Fibroblast of lung (primary cell): Measurements from ENCODE around the gene ACTL7A. TPM values are rescaled to one million over a fixed set of nuclear protein-coding genes. Genes with fewer than 3 reads are reported as not detected.

ENCODE experiments used
- DNase-seq, 2 donors: peaks; one replicate each; pipeline versions ENCODE4 v3.0.0 to v3.0.0-alpha.2; 2010; ENCODE audit warnings: low read depth in 2 of 2
- H2AFZ ChIP-seq: 2 replicates; pipeline ENCODE4 v1.5.1; 2012; ENCODE audit warnings: low read length, control low read depth, inconsistent platforms
- H3K27ac ChIP-seq: 2 replicates; pipeline ENCODE4 v1.5.1; 2011; ENCODE audit warnings: low read length, control low read depth; ENCODE audit not compliant: insufficient read depth
- H3K27me3 ChIP-seq: 2 replicates; pipeline ENCODE4 v1.5.1; 2011; ENCODE audit warnings: mild to moderate bottlenecking, low read length; ENCODE audit not compliant: control insufficient read depth, insufficient read depth
- H3K36me3 ChIP-seq: 2 replicates; pipeline ENCODE4 v1.5.1; 2011; ENCODE audit warnings: low read length; ENCODE audit not compliant: control insufficient read depth, insufficient read depth
- H3K4me1 ChIP-seq: 2 replicates; pipeline ENCODE4 v1.5.1; 2011; ENCODE audit warnings: low read length; ENCODE audit not compliant: control insufficient read depth, insufficient read depth; ENCODE audit errors: extremely low read depth
- H3K4me2 ChIP-seq: 2 replicates; pipeline ENCODE4 v1.5.1; 2011; ENCODE audit warnings: low read length, control low read depth; ENCODE audit not compliant: insufficient read depth; ENCODE audit errors: extremely low read depth
- H3K4me3 ChIP-seq, 4 experiments: fragments of 200-600 bp in 1 of 4; sonication (generic) in 1 of 4; replicated peaks in 1 of 4; 2 replicates each; pipeline ENCODE4 v1.5.1; 2011 to 2016; ENCODE audit warnings: low read length in 4 of 4, low read depth in 3 of 4, mild to moderate bottlenecking in 3 of 4, control low read depth in 2 of 4, inconsistent platforms in 1 of 4, mixed read lengths in 1 of 4; ENCODE audit not compliant: insufficient read depth in 1 of 4; ENCODE audit errors: control extremely low read depth in 1 of 4
- H3K79me2 ChIP-seq: 2 replicates; pipeline ENCODE4 v1.5.1; 2012; ENCODE audit warnings: mild to moderate bottlenecking, low read length, inconsistent platforms; ENCODE audit not compliant: control insufficient read depth, insufficient read depth
- H3K9ac ChIP-seq: 2 replicates; pipeline ENCODE4 v1.5.1; 2011; ENCODE audit warnings: mild to moderate bottlenecking, low read length, control low read depth; ENCODE audit not compliant: insufficient read depth
- H3K9me3 ChIP-seq: 2 replicates; pipeline ENCODE4 v1.5.1; 2012; ENCODE audit warnings: low read depth, low read length; ENCODE audit not compliant: control insufficient read depth, insufficient read depth
- H4K20me1 ChIP-seq: 2 replicates; pipeline ENCODE4 v1.5.1; 2011; ENCODE audit warnings: low read length; ENCODE audit not compliant: control insufficient read depth, insufficient read depth; ENCODE audit errors: extremely low read depth
- CTCF ChIP-seq, 2 donors: IDR thresholded peaks in 1 of 2; conservative IDR thresholded peaks in 1 of 2; 1 replicate in 1 of 2; 2 replicates in 1 of 2; pipeline ENCODE4 v1.5.1; 2011 to 2012; ENCODE audit warnings: low read length in 2 of 2, control low read depth in 1 of 2, inconsistent platforms in 1 of 2, low read depth in 1 of 2, mild to moderate bottlenecking in 1 of 2
- EZH2 ChIP-seq: IDR thresholded peaks from 2 replicates; pipeline ENCODE4 v1.5.1; 2012; ENCODE audit warnings: low read length, control low read depth, mild to moderate bottlenecking; ENCODE audit errors: missing control alignments
- polyA plus RNA-seq, 2 donors: library from polyadenylated mRNA; depleted of rRNA in 1 of 2; stranded (reverse) in 1 of 2; unstranded in 1 of 2; fragments of >200 nt; gene quantifications; 2 replicates each; pipeline ENCODE4 v1.2.1, GENCODE V29; 2011 to 2012; ENCODE audit warnings: missing spikeins in 1 of 2
- total RNA-seq: library from RNA; depleted of rRNA; stranded (reverse); fragments of >200 nt; gene quantifications from 2 replicates; pipeline ENCODE4 v1.2.1, GENCODE V29; 2014

ACTL7A gene
- total and polyA plus RNA-seq, 2 donors (not counting 1 experiment from before 2014, with no cell fraction given) = not detected

- no peak overlapping the region for H3K4me2 ChIP-seq
- no peaks in the 10 kb centered on the region for H3K9me3 ChIP-seq
- no peaks in the 10 kb centered on the region for H3K27me3 ChIP-seq
- H3K4me3 ChIP-seq = no peak overlapping the region
- no peak overlapping the region for H3K9ac ChIP-seq
- no peaks in the 10 kb centered on the region for H4K20me1 ChIP-seq
- no peak overlapping the region for H3K27ac ChIP-seq
- DNase-seq = no peak
- no peaks in the 10 kb centered on the region for H3K36me3 ChIP-seq
- H3K79me2 ChIP-seq = no peaks in the 10 kb centered on the region
- no peak overlapping the region for H2AFZ ChIP-seq
- TF ChIP-seq CTCF (conservative IDR thresholded peaks at IDR 0.05 in 1 of 2, IDR thresholded peaks at IDR 0.05 in 1 of 2; ENCODE audit: low read depth in 1 of 2, low read length in 2 of 2) = no peak
- no peak for TF ChIP-seq EZH2
- no peaks in the 10 kb centered on the region for H3K4me1 ChIP-seq
Observed at GRCh38 chr9:108842610-108843295, 19.3 kb upstream of the ACTL7A start.

DNA sequence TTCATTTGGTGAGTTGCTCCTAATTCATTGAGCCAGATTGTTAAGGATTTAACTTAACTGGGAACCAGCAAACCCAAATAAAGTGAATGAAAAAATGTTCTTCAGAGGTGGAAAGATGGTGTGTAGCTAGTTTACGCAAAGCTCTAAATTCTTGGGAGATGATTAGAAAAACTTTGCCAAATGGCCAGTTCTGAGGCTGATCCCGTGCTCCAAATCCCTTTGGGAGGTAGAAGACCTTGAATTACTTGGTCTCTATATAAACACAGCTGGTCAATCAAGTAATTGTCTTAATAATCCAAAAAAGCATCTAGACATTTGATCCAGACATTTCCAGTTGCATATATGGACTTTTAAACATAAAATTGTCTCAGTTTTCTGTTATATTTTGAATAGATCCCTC is 17.7 kb upstream of the ACTL7A start:
- TF ChIP-seq CTCF (conservative IDR thresholded peaks at IDR 0.05 in 1 of 2, IDR thresholded peaks at IDR 0.05 in 1 of 2; ENCODE audit: low read depth in 1 of 2, low read length in 2 of 2) (no peak), EZH2 (no peak)
- no peak overlapping the region for H2AFZ ChIP-seq
- no peak overlapping the region for H3K9ac ChIP-seq
- H3K27me3 ChIP-seq = no peaks in the 10 kb centered on the region
- H4K20me1 ChIP-seq = no peaks in the 10 kb centered on the region
- H3K4me1 ChIP-seq = no peaks in the 10 kb centered on the region
- DNase-seq = peak in 1 of 2 donors; percentile 14
- H3K9me3 ChIP-seq = no peaks in the 10 kb centered on the region
- H3K4me2 ChIP-seq = no peak overlapping the region
- no peaks in the 10 kb centered on the region for H3K36me3 ChIP-seq
- no peaks in the 10 kb centered on the region for H3K79me2 ChIP-seq
- no peak overlapping the region for H3K4me3 ChIP-seq
- H3K27ac ChIP-seq = no peak overlapping the region

DNA sequence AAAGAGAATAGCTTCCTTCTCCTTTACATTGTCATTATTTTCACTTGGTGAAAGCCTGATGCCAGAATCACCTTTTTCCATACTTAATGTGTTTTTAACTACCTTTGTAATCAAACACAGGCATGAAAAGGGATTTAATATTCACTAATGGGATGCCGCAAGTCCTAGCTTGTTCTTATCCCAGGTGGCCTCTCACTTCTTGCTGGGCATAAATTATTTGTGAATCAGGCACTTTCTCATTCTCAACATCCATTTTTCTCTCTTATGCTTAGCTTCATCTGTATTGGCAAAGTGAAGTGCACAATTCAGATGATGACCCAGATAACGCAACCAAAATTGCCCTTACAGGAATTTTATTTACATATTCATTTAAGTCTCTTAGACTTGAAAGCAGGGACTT is 17.2 kb upstream of the ACTL7A start:
- no peaks in the 10 kb centered on the region for H3K4me1 ChIP-seq
- H3K9ac ChIP-seq = no peak overlapping the region
- H3K27me3 ChIP-seq = no peaks in the 10 kb centered on the region
- H3K79me2 ChIP-seq = no peaks in the 10 kb centered on the region
- H3K9me3 ChIP-seq = no peaks in the 10 kb centered on the region
- H3K27ac ChIP-seq = no peak overlapping the region
- no peaks in the 10 kb centered on the region for H4K20me1 ChIP-seq
- no peak for TF ChIP-seq EZH2
- no peak for TF ChIP-seq CTCF (conservative IDR thresholded peaks at IDR 0.05 in 1 of 2, IDR thresholded peaks at IDR 0.05 in 1 of 2; ENCODE audit: low read depth in 1 of 2, low read length in 2 of 2)
- no peak overlapping the region for H2AFZ ChIP-seq
- no peak for DNase-seq
- no peak overlapping the region for H3K4me3 ChIP-seq
- H3K4me2 ChIP-seq = no peak overlapping the region
- no peaks in the 10 kb centered on the region for H3K36me3 ChIP-seq
